GM19455 (cell line): ENCODE measurements around the gene SLC8A1.

Experiments used
- ATAC-seq: cut with Tn5 transposase; IDR thresholded peaks from one replicate; pipeline ENCODE4 v1.9.1; 2021; ENCODE audit not compliant: unreplicated experiment

The SLC8A1 gene

DNA sequence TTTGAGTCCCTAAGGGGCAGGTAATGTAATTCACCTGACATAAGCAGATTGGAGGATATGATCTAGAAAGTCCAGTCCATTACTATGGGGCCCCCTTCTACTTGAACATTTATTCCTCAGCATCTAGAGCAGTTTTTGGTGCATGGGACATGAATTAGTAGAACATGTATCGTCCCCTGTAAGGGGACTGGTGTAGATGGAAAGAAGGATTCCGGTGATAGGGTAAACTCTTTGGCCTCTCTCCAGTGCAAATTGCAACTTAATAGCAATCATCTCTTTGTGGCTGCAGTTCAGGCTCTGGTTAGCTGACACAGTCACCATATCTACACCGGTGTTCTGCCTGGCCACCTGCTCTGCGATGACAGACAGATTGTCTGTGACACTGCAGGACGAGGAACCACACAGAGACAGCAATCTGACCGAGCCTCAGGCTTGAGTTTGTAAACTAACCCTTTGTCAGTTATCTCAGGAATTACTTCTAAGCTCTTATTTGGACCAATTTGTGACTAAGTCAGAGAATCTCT, 6.4 kb upstream of the SLC8A1 start:
- ATAC-seq: no peak

DNA sequence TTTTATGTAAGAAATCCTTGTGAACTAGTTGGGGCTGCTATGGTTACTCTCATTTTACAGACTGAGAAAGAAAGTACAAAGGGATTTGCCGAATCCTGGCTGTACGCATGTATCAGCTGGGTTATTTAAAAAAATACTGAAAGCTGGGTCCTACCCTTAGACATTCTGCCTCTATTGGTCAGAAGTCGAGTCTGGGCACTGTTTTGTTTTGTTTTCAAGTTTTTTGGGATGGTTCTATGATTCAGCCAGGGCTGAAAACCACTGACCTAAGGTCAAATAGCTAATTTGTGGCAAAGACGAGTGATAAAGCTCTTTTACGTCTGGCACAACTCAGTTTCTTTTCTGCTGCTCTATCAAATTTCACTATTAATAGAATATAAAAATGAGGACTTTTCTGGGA, 5.9 kb upstream of the SLC8A1 start:
- ATAC-seq: no peak

DNA sequence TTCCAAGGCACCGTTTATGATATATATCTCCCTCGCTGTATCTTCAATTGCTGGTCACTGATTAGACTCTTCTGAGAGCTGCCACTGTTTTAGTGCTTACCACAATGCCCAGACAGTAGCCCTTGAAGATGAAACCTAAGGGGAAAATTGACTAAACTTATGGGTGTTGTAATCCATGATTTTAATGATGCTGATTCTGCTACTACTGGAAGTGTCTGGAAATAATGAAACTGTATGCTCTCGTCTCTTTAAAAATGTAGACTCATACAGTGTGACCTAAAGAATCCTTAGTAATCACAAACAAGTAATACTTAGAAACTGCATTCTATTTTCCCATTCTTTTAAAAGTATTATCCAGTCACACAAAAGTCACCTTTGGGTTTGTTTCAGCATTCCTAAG, 5.5 kb upstream of the SLC8A1 start:
- no peak for ATAC-seq

DNA sequence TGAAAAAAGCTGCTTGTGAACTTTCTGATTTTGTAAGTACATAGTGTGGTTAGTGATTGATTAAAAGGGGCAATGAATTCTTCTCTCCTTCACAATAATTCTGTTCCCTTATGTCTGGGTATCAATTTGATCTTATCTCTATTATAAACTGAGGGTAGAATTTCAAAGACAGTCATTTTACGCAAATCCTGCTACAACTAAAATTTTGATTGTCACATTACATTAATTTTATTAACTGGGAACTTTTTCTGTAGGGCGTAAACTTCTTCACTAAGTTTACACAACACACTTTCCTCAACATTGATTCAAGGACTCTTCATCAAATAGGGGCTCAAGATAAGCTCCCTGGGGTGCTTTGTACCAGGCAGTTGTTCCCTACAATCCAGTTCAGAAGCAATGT, 5.0 kb upstream of the SLC8A1 start:
- no peak for ATAC-seq

DNA sequence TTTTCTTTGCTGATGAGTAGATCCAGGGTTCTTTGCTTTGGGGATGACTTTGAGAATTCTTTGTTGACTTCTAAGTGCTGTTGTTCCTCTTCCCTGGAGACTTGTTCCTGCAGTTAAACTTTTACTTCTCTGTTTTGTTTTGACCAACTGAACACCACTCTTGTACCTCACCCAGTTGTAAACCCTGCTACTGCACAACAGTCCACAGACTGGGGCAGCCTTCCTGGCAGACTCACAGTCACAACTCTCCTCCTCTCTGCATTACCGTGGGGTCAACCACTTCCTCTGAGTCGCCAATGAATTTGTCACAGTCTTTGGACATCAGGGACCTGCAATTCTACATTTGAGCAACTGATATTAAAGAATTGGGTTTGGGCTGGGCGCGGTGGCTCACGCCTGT, 3.8 kb upstream of the SLC8A1 start:
- no peak for ATAC-seq

DNA sequence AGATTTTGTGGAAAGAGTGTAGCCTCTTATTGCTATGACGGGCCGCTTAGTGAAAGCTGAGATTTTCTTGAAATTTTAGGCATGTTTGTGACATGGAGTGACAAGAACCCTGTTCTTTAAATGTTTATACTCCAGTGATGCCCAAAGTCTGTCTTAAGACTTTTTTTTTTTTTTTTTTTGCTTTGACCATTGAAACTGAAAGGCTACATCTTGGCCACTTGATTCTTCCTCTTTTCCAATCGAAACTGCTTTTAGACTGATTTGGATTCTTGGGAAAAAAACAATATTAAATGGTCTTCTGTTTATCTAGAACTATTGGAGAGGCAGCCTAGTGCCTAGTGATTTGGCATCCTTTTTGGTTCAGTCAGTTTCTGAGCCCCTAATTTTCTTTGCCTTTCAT, 2.4 kb upstream of the SLC8A1 start:
- no peak for ATAC-seq

DNA sequence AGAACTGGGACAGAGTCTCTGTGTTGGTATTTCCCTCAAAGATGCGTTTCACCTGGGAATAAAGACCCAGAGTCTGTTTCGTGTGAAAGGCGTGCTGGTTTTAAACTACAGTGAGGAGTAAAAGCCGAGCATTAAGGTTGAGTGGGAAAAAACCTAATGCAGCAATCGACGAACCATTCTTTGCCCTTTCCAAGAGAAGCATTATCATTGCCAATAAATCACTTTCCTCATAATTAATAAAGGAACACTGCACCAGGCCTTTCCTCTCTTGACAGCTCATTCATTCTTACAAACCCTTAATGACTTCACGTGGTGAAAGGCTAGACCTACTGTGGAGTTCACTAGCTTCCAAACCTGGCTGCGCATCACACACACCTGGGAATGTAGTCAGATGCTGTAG, 896 bp upstream of the SLC8A1 start:
- ATAC-seq: no peak

DNA sequence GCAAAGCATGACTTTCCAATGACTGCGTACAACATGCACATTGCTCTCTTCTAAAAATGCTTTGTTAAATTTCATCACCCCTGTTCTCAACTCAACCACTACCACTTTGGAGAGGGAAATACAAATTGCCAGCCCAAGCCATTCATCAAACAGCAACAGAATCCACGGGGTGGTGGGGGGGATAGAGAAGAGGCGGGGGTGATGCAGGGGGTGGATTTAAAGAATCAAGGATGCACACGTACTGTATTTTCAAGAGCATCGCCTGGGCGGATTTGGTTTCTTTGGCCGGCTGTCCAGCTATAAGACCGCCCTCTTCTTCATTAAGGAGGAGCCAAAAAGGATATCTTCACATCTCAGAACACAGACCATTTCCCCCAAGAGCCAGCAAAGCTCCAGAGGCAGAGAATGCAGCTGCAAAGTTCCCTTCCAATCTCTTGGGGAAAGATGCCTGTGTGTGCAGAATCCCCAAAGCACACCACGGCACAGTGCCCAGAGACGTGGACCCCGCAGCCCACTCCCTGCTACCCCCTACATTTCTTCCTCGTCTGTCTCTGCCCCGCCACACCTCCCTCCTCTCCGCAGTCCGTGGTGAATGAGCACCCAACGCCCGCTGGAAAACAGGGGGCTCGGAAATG, 977 bp downstream of the SLC8A1 start:
- ATAC-seq: no peak

DNA sequence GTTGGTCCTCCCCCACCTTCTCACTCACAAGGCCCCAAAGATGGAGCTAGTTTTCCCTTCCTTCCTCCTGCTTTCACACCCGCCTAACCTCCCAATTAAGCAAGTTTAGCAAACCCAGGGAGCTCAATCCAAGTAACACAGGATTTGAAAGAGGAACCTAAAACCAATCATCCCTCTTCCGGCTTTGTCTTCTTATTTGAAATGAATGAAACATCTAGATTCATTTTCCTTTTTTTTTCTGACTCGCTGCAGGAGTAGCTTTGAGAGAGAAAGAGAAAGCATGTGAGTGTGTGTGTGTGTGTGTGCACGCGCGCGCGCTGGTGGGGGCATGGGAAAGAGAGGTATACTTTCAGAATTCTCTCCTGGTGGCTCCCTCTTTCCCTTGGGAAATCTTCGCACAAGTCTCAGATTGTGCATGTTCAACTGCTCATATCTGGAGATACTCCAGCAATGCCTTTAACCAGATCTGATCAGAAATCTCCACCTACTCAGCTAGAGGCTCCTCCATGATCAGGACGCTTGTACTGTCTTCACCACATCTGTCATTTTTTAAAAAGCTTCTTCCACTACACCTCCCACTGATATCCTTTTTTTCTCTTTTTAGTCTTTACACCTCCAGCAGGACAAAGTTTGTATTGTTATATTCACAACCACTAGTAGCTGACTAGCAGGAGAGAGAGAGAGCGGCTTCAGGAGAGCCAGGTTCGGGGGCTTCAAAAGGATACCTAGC, 1.7 kb downstream of the SLC8A1 start:
- ATAC-seq: no peak

DNA sequence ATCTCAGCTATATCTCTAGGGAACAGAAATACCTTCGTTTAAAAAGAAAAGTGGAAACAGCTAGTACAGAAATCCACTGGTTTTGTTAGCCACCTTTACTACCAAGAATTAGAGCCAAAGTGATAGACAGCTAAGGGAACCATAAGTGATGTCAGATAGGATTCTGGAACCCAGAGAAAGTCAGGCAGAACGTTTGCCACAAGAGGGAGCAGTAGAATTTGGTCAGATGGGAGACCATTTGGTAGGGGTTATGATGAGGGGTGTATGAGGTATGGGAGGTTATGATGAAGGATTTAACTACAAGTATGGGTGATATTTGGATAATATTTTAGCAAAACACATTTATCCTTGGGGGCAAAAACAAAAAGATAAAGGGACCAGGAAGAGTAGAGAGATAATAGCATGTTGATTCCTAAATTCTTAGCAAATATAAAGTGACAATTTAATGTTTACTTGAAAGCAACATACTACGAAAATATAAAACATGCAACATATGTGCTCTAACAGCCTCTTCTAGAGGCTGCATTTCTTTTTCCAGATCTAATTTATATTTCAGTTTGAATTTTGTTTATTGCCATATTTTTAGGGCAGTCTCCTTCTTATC, 3.3 kb downstream of the SLC8A1 start:
- no peak for ATAC-seq

DNA sequence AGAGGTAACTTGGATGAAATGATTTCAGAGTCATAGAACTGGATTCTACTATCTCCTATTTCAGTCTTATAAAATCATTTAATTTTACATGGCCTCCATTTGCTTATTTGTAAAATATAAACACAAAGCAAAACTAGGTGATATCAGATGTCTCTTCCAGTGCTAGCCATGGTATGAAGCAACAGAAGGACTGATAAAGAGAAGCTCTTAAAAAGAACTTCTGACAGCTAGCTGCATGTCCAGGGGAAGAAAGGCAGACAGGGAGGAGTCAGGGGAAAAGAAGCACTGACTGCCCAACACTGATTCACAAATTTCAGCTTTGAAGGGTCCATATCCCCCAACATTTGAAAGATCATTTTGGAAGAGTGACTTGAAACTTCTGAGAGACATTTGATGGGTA, 6.4 kb downstream of the SLC8A1 start:
- ATAC-seq: no peak

DNA sequence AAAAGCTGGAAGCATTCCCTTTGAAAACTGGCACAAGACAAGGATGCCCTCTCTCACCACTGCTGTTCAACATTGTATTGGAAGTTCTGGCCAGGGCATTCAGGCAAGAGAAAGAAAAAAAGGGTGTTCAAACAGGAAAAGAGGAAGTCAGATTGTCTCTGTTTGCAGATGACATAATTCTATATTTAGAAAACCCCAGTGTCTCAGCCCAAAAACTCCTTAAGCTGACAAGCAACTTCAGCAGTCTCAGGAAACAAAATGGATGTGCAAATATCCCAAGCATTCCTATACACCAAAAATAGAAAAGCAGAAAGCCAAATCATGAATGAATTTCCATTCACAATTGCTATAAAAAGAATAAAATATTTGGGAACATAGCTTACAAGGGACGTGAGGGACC, 11.1 kb downstream of the SLC8A1 start:
- no peak for ATAC-seq

DNA sequence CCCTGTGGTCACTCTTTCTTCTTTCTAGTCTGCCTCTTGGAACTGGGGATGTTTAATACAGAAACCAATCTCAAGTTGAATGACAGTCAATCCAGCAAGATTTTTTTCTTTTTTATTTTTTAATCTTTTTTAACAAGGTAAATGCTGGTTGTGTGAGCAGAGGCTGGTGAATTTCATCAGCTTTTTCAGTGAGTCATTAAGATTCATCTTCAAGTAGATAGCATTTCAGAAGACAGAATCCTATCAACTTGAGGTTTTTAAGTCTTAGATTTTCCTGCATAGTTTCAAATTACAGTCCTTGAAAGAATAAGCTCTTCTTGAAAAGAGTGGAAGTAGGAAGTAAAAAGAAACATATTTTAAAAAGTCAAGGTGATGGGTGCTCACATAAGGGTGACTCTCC, 12.4 kb downstream of the SLC8A1 start:
- no peak for ATAC-seq

DNA sequence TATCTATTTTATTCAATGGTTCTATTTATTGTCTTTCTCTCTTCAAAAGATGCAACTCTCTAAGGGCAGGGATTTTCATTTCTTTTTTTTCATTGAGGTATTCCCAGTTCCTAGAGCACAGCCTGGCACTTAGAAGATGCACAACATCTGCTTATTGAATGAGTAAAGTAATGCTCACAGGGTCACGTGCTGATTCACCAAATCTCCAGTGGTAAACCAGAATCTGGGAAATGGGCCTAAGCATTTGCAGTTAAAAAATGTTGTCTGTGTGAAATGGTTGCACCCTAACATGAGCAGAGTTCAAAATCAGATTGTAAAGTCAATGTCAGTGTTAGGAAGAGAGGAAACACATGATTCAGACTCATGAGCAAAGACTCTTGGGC, 15.8 kb downstream of the SLC8A1 start:
- ATAC-seq: no peak

DNA sequence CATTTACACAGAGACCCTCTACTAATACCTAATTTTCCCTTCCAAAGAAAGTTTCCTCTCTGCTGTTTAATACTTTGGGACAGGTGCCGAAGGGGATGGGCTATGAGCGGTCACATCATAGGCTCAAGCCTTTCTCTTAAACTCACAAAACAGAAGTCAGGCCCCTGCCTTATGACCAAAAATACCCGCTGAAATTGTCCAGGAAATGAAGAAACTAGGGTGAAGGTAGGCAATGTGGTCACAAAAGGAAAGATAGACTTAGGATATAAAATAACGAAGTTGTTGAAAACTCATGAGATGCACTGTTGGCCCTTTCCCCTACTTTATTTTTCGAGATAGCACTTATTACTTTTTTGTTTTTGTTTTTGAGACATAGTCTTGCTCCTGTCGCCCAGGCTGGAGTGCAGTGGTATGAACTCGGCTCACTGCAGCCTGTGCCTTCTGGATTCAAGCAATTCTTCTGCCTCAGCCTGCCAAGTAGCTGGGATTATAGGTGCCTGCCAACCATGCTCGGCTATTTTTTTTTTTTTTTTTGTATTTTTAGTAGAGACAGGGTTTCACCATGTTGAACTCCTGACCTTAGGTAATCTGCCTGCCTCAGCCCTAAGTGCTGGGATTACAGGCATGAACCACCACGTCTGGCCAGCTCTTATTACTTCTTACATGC, 16.3 kb downstream of the SLC8A1 start:
- no peak for ATAC-seq

DNA sequence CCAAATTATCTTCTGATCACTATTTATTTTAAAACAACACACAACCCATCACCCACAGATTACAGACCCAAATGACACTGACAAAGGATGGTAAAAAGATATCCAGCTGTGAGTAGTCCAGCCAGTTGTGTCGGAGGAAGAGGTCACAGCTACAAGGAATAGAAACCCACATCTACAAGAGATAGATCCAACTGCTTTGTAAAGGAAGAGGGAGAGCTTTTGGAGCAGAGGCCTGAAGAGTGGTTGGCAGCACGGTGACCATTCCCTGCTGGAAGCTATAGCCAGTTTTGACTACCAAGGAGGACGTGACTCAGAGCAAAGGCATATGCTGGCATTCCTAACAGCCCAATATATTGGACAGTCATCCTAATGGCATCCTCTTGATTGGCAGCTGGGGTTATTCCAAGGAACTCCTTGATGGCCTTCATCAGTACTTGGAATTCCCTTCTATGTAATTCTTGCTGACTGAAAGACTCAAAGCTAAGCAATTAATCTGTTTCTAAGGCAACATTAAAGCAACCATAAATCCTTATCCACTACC, 17.1 kb downstream of the SLC8A1 start:
- no peak for ATAC-seq

DNA sequence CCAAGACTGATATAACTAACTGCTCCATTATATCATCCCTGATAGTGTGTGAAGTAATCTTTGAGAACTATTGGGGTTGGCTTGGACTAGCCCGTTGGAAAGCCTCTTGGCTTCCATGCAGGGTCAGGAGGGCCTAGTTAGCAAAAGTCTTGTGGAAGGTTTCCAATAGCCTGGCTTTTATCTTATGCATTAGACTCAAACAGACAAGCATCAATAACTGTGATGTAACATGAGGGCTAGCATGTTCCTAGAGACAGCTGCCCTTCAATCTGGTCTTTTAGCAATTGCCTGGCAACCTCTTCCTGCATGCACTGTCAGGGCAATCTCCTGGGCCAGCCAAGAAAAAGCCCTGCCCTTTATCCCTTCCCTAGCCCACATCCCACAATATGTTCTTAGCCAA, 18.2 kb downstream of the SLC8A1 start:
- ATAC-seq: no peak

DNA sequence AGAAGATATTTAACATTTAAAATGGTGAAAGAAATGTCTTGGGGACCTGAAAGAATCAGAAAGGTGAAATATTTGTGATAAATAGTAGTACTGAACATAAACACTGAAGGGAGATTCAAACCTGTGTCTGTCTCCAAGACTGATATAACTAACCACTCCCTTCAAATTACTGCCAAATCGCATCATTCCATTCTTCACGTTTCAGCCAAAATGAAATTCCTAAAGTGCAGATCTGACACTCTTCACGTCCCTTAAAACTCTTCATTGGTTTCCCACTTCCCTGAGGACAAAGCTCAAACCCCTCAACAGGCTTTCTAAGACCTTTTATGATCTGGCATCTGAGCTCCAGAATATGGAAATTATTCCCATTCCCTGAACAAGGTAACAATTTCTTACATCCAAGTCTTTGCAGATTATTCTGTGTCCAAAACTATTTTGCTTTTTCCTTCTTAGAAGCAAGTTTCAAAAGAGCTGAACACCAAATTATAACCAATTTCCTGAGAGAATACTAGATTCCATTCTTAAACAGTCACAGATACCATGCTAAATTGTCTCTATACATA, 18.9 kb downstream of the SLC8A1 start:
- no peak for ATAC-seq

DNA sequence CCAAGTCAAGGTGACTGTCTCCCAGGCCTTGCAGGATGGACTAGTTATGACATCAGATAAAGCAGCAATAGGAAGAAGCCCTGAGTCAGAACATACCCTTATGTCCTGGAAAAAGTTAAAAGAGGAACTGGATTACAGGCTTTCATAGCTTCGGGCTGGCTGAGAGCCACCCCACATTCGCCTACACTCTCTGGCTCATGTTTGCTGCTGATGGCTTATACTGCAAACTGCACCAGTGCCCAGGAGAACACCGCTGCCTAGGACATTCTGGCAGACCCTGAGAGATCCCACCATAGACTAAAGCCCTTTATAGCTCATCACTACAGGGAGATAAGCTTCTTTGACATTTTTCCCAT, 20.3 kb downstream of the SLC8A1 start:
- ATAC-seq: no peak

DNA sequence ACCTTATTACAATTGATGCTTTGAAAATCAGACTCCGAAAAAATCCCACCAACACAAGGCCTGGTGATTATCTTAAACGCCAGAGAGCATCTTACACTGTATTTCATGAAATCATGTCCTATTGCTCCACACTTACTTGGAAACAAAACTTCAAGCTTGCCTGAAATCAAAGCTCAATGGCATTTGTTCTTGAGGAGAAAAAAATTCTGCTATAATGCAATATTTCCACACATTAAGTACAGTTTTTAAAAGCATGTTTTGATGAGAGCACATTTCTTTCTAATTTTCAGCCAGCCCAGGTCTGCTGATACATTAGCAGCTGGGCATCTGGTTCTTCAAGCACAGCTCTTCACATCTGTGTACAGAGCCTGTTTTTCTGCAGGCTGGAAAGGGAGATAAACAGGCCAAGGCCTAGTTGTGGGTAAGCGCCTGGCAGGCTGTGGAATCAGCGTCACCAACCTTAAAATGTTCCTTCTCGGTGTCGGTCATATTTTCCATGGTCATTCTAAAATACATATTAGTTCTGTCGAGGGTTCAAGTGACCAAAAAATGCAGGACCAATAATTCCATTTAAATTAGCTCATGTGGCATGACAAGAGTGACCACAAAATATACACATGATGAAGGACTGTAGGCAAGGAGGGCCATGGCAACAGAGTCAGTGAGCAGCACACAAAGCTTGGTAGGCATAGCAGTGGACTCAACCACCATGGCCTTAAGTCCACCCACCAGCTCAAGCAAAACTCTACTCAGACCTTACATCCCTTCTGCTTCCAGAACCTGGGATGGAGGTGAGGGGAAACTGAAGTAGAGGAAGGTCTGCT, 20.9 kb downstream of the SLC8A1 start:
- no peak for ATAC-seq

DNA sequence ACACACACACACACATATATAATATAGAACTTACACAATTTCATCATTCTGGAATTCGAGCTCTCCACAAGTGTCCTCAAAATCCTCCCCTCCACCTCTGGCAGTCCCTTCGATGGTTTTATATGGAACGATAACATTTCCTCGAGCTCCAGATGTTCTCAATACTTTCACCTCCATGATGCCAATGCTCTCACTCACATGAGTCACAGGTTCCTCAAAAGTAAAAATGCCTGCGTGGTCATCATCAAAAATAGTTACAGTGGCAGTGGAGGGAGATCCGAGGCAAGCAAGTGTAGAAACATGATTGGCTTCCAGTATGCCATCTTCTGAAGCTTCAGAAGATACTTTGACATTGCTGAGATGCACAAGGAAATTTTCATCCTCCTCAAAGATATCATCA, 23.5 kb downstream of the SLC8A1 start:
- no peak for ATAC-seq
